ENCODE data around the gene CPZ. TPM values are rescaled to one million over a fixed set of nuclear protein-coding genes. Genes with fewer than 3 reads are reported as not detected.

The CPZ gene
- total RNA-seq, 1 experiment from 2014 or later, result 26.9 TPM

DNA sequence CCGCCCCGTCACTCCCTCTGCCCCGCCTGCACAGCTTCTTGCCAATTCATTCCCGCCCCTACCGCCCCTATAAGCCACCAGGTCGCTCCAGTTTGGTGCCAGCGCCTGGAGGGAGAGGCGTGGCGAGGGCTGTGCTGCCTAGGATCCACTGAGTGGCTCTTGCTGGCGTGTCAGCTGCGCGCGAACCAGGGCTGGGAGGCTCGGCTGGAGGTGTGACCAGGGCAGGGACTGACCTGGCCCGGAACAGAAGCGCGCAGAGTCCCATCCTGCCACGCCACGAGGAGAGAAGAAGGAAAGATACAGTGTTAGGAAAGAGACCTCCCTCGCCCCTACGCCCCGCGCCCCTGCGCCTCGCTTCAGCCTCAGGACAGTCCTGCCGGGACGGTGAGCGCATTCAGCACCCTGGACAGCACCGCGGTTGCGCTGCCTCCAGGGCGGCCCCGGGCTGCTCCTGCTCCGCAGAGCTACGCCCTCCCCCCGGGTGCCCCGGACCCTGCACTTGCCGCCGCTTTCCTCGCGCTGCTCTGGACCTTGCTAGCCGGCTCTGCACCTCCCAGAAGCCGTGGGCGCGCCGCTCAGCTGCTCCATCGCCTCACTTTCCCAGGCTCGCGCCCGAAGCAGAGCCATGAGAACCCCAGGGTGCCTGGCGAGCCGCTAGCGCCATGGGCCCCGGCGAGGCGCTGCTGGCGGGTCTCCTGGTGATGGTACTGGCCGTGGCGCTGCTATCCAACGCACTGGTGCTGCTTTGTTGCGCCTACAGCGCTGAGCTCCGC lies 12.1 kb upstream of the CPZ start, which contains the start of gene GPR78 (continued):
- TF ChIP-seq, protein P1, sequence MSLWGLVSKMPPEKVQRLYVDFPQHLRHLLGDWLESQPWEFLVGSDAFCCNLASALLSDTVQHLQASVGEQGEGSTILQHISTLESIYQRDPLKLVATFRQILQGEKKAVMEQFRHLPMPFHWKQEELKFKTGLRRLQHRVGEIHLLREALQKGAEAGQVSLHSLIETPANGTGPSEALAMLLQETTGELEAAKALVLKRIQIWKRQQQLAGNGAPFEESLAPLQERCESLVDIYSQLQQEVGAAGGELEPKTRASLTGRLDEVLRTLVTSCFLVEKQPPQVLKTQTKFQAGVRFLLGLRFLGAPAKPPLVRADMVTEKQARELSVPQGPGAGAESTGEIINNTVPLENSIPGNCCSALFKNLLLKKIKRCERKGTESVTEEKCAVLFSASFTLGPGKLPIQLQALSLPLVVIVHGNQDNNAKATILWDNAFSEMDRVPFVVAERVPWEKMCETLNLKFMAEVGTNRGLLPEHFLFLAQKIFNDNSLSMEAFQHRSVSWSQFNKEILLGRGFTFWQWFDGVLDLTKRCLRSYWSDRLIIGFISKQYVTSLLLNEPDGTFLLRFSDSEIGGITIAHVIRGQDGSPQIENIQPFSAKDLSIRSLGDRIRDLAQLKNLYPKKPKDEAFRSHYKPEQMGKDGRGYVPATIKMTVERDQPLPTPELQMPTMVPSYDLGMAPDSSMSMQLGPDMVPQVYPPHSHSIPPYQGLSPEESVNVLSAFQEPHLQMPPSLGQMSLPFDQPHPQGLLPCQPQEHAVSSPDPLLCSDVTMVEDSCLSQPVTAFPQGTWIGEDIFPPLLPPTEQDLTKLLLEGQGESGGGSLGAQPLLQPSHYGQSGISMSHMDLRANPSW (CRISPR knock-in tag; conservative IDR thresholded peaks at IDR 0.05; ENCODE audit: low read depth), result 0 out of 2 replicates have a peak, but pooled peaks have one; percentile 79
- TF ChIP-seq SMAD3 (CRISPR knock-in tag; IDR thresholded peaks at IDR 0.05; ENCODE audit: borderline replicate concordance) (peak; percentile 97), JUN (CRISPR knock-in tag; IDR thresholded peaks at IDR 0.05) (peak; percentile 98), ZNF263 (CRISPR knock-in tag; IDR thresholded peaks at IDR 0.05; ENCODE audit: low read depth) (peak; percentile 70; the same call in 1 of the 2 replicates), NR1H2 (CRISPR knock-in tag; IDR thresholded peaks at IDR 0.05) (peak; percentile 77), SOX15 (CRISPR knock-in tag; IDR thresholded peaks at IDR 0.05) (no peak), EMX1 (CRISPR knock-in tag; IDR thresholded peaks at IDR 0.05) (no peak), CBFB (CRISPR knock-in tag; IDR thresholded peaks at IDR 0.05; ENCODE audit: low read depth) (peak; percentile 98), JAZF1 (CRISPR knock-in tag; IDR thresholded peaks at IDR 0.05) (no peak), NFE2L1 (CRISPR knock-in tag; IDR thresholded peaks at IDR 0.05) (peak; percentile 96), NFATC4 (CRISPR knock-in tag; IDR thresholded peaks at IDR 0.05) (no peak)
- TF ChIP-seq, protein P2, sequence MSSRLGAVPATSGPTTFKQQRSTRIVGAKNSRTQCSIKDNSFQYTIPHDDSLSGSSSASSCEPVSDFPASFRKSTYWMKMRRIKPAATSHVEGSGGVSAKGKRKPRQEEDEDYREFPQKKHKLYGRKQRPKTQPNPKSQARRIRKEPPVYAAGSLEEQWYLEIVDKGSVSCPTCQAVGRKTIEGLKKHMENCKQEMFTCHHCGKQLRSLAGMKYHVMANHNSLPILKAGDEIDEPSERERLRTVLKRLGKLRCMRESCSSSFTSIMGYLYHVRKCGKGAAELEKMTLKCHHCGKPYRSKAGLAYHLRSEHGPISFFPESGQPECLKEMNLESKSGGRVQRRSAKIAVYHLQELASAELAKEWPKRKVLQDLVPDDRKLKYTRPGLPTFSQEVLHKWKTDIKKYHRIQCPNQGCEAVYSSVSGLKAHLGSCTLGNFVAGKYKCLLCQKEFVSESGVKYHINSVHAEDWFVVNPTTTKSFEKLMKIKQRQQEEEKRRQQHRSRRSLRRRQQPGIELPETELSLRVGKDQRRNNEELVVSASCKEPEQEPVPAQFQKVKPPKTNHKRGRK (CRISPR knock-in tag; IDR thresholded peaks at IDR 0.05; ENCODE audit: borderline replicate concordance), result peak; percentile 92; the same call in 1 of the 2 replicates
- TF ChIP-seq, protein P3, sequence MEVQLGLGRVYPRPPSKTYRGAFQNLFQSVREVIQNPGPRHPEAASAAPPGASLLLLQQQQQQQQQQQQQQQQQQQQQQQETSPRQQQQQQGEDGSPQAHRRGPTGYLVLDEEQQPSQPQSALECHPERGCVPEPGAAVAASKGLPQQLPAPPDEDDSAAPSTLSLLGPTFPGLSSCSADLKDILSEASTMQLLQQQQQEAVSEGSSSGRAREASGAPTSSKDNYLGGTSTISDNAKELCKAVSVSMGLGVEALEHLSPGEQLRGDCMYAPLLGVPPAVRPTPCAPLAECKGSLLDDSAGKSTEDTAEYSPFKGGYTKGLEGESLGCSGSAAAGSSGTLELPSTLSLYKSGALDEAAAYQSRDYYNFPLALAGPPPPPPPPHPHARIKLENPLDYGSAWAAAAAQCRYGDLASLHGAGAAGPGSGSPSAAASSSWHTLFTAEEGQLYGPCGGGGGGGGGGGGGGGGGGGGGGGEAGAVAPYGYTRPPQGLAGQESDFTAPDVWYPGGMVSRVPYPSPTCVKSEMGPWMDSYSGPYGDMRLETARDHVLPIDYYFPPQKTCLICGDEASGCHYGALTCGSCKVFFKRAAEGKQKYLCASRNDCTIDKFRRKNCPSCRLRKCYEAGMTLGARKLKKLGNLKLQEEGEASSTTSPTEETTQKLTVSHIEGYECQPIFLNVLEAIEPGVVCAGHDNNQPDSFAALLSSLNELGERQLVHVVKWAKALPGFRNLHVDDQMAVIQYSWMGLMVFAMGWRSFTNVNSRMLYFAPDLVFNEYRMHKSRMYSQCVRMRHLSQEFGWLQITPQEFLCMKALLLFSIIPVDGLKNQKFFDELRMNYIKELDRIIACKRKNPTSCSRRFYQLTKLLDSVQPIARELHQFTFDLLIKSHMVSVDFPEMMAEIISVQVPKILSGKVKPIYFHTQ (CRISPR knock-in tag; IDR thresholded peaks at IDR 0.05), result no peak
- TF ChIP-seq, protein P4, sequence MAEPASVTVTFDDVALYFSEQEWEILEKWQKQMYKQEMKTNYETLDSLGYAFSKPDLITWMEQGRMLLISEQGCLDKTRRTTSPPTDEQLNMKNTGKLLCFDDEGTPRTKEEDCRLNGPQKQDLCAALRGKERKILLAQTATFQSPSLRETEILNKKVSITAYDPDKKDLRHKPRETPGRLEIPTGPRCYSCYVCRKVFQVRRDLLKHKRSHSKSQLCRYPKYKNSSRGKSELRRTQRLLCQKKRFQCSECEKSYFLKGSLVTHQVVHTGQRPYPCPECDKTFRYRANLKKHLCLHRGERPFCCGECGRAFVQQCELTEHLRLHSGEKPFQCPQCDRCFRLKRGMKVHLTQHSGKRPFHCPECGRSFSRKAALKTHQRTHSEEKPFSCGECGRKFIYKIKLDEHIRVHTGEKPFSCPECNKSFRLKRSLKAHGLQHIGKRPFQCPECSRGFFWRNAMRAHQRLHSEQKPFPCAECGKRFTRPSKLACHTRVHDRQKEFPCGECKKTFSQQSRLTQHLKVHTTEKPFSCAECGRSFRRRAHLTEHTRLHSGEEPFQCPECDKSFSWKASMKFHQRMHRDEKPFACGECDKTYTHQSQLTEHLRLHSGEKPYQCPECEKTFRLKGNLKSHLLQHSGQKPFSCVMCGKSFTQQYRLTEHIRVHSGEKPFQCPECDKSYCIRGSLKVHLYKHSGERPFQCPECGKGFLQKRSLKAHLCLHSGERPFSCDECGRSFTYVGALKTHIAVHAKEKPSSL (CRISPR knock-in tag; conservative IDR thresholded peaks at IDR 0.05), result no peak
- TF ChIP-seq, protein P5, sequence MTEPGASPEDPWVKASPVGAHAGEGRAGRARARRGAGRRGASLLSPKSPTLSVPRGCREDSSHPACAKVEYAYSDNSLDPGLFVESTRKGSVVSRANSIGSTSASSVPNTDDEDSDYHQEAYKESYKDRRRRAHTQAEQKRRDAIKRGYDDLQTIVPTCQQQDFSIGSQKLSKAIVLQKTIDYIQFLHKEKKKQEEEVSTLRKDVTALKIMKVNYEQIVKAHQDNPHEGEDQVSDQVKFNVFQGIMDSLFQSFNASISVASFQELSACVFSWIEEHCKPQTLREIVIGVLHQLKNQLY (CRISPR knock-in tag; IDR thresholded peaks at IDR 0.05), result peak; percentile 93; the same call in 1 of the 2 replicates
- TF ChIP-seq, protein P6, sequence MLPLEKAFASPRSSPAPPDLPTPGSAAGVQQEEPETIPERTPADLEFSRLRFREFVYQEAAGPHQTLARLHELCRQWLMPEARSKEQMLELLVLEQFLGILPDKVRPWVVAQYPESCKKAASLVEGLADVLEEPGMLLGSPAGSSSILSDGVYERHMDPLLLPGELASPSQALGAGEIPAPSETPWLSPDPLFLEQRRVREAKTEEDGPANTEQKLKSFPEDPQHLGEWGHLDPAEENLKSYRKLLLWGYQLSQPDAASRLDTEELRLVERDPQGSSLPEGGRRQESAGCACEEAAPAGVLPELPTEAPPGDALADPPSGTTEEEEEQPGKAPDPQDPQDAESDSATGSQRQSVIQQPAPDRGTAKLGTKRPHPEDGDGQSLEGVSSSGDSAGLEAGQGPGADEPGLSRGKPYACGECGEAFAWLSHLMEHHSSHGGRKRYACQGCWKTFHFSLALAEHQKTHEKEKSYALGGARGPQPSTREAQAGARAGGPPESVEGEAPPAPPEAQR (CRISPR knock-in tag; IDR thresholded peaks at IDR 0.05), result no peak
- TF ChIP-seq, protein P7, sequence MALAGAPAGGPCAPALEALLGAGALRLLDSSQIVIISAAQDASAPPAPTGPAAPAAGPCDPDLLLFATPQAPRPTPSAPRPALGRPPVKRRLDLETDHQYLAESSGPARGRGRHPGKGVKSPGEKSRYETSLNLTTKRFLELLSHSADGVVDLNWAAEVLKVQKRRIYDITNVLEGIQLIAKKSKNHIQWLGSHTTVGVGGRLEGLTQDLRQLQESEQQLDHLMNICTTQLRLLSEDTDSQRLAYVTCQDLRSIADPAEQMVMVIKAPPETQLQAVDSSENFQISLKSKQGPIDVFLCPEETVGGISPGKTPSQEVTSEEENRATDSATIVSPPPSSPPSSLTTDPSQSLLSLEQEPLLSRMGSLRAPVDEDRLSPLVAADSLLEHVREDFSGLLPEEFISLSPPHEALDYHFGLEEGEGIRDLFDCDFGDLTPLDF (CRISPR knock-in tag; IDR thresholded peaks at IDR 0.05), result peak; percentile 98
- TF ChIP-seq, protein P8, sequence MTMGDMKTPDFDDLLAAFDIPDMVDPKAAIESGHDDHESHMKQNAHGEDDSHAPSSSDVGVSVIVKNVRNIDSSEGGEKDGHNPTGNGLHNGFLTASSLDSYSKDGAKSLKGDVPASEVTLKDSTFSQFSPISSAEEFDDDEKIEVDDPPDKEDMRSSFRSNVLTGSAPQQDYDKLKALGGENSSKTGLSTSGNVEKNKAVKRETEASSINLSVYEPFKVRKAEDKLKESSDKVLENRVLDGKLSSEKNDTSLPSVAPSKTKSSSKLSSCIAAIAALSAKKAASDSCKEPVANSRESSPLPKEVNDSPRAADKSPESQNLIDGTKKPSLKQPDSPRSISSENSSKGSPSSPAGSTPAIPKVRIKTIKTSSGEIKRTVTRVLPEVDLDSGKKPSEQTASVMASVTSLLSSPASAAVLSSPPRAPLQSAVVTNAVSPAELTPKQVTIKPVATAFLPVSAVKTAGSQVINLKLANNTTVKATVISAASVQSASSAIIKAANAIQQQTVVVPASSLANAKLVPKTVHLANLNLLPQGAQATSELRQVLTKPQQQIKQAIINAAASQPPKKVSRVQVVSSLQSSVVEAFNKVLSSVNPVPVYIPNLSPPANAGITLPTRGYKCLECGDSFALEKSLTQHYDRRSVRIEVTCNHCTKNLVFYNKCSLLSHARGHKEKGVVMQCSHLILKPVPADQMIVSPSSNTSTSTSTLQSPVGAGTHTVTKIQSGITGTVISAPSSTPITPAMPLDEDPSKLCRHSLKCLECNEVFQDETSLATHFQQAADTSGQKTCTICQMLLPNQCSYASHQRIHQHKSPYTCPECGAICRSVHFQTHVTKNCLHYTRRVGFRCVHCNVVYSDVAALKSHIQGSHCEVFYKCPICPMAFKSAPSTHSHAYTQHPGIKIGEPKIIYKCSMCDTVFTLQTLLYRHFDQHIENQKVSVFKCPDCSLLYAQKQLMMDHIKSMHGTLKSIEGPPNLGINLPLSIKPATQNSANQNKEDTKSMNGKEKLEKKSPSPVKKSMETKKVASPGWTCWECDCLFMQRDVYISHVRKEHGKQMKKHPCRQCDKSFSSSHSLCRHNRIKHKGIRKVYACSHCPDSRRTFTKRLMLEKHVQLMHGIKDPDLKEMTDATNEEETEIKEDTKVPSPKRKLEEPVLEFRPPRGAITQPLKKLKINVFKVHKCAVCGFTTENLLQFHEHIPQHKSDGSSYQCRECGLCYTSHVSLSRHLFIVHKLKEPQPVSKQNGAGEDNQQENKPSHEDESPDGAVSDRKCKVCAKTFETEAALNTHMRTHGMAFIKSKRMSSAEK (CRISPR knock-in tag; IDR thresholded peaks at IDR 0.05; ENCODE audit: borderline replicate concordance), result no peak
- TF ChIP-seq, protein P9, sequence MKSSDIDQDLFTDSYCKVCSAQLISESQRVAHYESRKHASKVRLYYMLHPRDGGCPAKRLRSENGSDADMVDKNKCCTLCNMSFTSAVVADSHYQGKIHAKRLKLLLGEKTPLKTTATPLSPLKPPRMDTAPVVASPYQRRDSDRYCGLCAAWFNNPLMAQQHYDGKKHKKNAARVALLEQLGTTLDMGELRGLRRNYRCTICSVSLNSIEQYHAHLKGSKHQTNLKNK (CRISPR knock-in tag; IDR thresholded peaks at IDR 0.05), result no peak
